GM13976 (cell line): ENCODE measurements around the gene CTU1.

Experiments used
- DNase-seq: peaks from one replicate; pipeline ENCODE4 v3.0.0; 2012; ENCODE audit warnings: low spot score
- in situ Hi-C: fragments of 300-500 bp; cut with MboI; formaldehyde crosslinking; loops from one replicate; pipeline ENCODE4 v1.12.0; 2022; ENCODE audit warnings: low sequenced_read_pairs, mixed read lengths, inconsistent platforms; ENCODE audit not compliant: unreplicated experiment
- TF ChIP-seq, protein P1 (sequence below): IDR thresholded peaks from 2 replicates; pipeline ENCODE4 v1.5.1; 2012; ENCODE audit warnings: borderline replicate concordance, mild to moderate bottlenecking; ENCODE audit not compliant: insufficient read depth; ENCODE audit errors: extremely low read depth, missing control alignments, control extremely low read depth

CTU1 gene

GRCh38 chr19:51125421-51126075 is 17.3 kb upstream of the CTU1 start:
- TF ChIP-seq, protein P1, sequence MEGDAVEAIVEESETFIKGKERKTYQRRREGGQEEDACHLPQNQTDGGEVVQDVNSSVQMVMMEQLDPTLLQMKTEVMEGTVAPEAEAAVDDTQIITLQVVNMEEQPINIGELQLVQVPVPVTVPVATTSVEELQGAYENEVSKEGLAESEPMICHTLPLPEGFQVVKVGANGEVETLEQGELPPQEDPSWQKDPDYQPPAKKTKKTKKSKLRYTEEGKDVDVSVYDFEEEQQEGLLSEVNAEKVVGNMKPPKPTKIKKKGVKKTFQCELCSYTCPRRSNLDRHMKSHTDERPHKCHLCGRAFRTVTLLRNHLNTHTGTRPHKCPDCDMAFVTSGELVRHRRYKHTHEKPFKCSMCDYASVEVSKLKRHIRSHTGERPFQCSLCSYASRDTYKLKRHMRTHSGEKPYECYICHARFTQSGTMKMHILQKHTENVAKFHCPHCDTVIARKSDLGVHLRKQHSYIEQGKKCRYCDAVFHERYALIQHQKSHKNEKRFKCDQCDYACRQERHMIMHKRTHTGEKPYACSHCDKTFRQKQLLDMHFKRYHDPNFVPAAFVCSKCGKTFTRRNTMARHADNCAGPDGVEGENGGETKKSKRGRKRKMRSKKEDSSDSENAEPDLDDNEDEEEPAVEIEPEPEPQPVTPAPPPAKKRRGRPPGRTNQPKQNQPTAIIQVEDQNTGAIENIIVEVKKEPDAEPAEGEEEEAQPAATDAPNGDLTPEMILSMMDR: no peak
- DNase-seq: no peak
- in situ Hi-C loops: no loop called here

DNA sequence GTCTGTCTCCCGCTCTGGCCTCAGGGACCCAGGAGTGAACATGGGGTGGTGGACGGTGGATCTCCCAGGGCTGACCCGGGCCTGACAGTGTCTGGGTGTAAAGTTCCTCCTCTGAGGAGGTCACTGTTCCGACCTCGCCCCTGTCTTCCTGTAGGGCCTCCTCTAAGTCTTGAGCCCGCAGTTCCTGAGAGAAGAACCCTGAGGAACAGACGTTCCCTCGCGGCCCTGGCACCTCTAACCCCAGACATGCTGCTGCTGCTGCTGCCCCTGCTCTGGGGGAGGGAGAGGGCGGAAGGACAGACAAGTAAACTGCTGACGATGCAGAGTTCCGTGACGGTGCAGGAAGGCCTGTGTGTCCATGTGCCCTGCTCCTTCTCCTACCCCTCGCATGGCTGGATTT is 16.5 kb upstream of the CTU1 start, which contains the start of gene SIGLEC9:
SIGLEC9 (plus strand) TSS at position 178 of the 400 bp plus-strand sequence; CDS start at position 247, 69 bp downstream.
- DNase-seq: no peak
- in situ Hi-C loops: no loop called here
- TF ChIP-seq, protein P1: no peak

DNA sequence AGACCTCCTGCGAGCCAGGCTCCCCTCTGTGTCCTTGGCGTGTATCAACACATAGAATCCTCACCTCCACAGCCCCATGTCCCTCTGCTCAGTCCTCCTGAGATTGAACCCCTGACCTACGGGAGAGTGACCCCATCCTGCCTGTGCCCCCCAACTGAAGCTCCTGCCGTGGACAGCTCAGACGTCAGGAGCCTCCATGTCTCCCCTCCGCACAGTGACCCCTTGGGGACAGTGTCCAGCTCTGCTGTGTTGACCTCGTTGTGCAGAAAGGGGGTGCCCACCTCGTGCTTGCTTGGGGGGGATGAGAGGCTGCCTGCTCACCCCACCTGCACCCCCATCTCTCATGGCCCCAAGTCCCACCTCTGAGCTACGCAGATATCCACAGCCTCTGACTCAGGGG is 16.0 kb upstream of the CTU1 start:
- TF ChIP-seq, protein P1: no peak
- in situ Hi-C loops: no loop called here
- no peak for DNase-seq

- in situ Hi-C loops: no loop called here
- TF ChIP-seq, protein P1: no peak
- DNase-seq: no peak
Observed at GRCh38 chr19:51123802-51124201, 15.6 kb upstream of the CTU1 start.

- no peak for DNase-seq
- TF ChIP-seq, protein P1: no peak
- in situ Hi-C loops: no loop called here
Observed at GRCh38 chr19:51123381-51123800, 15.2 kb upstream of the CTU1 start.

DNA sequence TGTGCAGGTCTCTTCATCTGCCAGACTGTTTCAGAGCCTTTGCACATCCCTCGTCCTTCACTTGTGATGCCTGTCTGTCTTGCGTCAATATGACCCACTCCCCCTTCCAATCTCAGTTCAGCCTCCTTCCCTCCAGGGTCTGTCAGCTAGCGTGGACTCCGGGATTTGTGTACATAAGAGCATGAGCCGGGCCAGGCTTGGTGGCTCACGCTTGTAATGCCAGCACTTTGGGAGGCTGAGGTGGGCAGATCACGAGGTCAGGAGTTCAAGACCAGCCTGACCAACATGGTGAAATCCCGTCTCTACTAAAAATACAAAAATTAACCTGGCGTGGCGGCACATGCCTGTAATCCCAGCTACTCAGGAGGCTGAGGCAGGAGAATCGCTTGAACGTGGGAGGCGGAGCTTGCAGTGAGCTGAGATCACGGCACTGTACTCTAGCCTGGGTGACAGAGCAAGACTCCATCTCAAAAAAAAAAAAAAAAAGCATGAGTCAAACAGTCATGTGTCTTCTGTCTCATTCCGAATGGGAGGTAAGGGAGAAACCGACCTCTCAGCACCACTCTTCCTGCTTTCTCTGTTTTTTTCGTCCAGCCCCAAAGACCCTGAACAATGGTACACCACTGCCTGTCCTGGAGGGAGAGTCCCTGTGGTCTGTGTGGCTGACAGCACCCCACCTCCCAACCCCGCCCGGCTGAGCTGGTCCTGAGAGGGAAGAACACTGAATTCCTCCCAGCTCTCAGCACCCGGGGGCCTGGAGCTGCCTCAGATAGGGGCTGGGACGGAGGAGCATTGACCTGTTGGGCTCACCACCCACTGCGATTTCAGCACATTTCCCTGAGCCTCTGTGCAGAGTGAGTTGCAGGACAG is 14.1 kb upstream of the CTU1 start:
- no peak for DNase-seq
- in situ Hi-C loops: no loop called here
- TF ChIP-seq, protein P1: no peak
